ENCODE results near the gene RPS19. TPM values are rescaled to one million over a fixed set of nuclear protein-coding genes. Genes with fewer than 3 reads are reported as not detected.

RPS19 gene
- total RNA-seq, 6 donors from 2014 or later: 677 to 2,013 (median 1,382) TPM

- peak in 1 of 2 donors; percentile 82 for DNase-seq
- H3K36me3 ChIP-seq: no peaks in the 10 kb centered on the region
- no peak for ATAC-seq (ENCODE audit: low FRiP score in 2 of 2)
- H3K4me1 ChIP-seq: peaks cover 5 to 31% (median 20%) of the 10 kb centered on the region in 4 donors
- WGBS, 2 donors: 42 to 56% methylated on average over 26 of the region's 27 CpGs
- no peak overlapping the region for H3K4me3 ChIP-seq
- no peaks in the 10 kb centered on the region for H3K9me3 ChIP-seq
- H3K27ac ChIP-seq: no peak overlapping the region
- H3K27me3 ChIP-seq: peaks cover 0 to 41% (median 27%) of the 10 kb centered on the region in 4 donors
- no peak for TF ChIP-seq POLR2AphosphoS5 (IDR thresholded peaks at IDR 0.05)
- TF ChIP-seq POLR2A (IDR thresholded peaks at IDR 0.05): no peak
- no peak for TF ChIP-seq CTCF (IDR thresholded peaks at IDR 0.05)
- TF ChIP-seq EP300 (IDR thresholded peaks at IDR 0.05): no peak
Measured at GRCh38 chr19:41915776-41916414, 55.8 kb downstream of the RPS19 start.

DNA sequence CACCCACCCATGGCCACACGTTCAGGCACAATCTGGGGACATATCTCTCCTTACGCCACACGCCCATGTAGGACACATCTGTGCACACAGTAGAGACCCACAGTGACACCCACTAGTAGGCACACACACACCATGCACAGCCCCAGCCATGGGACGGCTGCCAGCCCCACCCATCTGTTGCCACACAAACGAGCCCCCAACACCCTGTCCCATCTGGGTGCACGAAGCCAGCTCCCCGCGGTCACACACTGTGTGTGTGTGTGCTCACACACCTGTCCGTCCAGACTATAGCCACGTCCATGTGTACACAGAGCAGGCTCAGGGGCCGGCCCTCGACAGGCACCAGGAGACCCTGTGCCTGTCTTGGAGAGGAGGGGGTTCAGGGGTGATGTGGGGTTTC, 57.6 kb downstream of the RPS19 start:
- peaks cover 0 to 46% (median 33%) of the 10 kb centered on the region in 4 donors for H3K27me3 ChIP-seq
- H3K4me1 ChIP-seq: peaks cover 5 to 28% (median 17%) of the 10 kb centered on the region in 4 donors
- ATAC-seq (ENCODE audit: low FRiP score in 2 of 2) (no peak), DNase-seq (peak in 1 of 2 donors; percentile 66)
- 45 to 59% methylated on average over 6 to 9 of the region's 12 CpGs for WGBS, 2 donors
- TF ChIP-seq CTCF (IDR thresholded peaks at IDR 0.05) (no peak), POLR2AphosphoS5 (IDR thresholded peaks at IDR 0.05) (no peak), EP300 (IDR thresholded peaks at IDR 0.05) (no peak)
- no peaks in the 10 kb centered on the region for H3K36me3 ChIP-seq
- no peak overlapping the region for H3K4me3 ChIP-seq
- no peak overlapping the region for H3K27ac ChIP-seq
- no peaks in the 10 kb centered on the region for H3K9me3 ChIP-seq

DNA sequence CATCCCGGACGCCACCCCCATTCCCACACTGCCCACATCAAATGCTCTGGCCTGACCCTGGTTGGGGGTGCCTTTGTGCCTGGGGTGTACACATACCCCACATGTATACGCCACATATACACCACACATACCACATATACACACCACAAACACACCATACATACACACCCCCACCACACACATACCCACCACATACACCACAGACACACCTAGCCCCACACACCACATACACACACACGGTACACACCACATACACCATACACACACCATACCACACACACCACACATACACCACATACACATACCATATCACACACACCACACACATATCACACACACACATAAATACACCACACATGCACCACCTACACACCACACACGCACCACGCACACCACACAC, 58.0 kb downstream of the RPS19 start:
- Histone ChIP-seq H3K4me3 (no peak overlapping the region), H3K27ac (no peak overlapping the region), H3K4me1 (peaks cover 5 to 24% (median 13%) of the 10 kb centered on the region in 4 donors), H3K27me3 (peaks cover 0 to 41% (median 31%) of the 10 kb centered on the region in 4 donors), H3K36me3 (no peaks in the 10 kb centered on the region), H3K9me3 (no peaks in the 10 kb centered on the region)
- no peak for ATAC-seq (ENCODE audit: low FRiP score in 2 of 2)
- TF ChIP-seq CTCF (IDR thresholded peaks at IDR 0.05) (no peak), POLR2A (IDR thresholded peaks at IDR 0.05) (no peak), POLR2AphosphoS5 (IDR thresholded peaks at IDR 0.05) (no peak), EP300 (IDR thresholded peaks at IDR 0.05) (no peak)
- WGBS, 2 donors: 71 to 88% methylated on average over 6 of the region's 6 CpGs
- no peak for DNase-seq

GRCh38 chr19:41918653-41919244, 58.7 kb downstream of the RPS19 start:
- H3K9me3 ChIP-seq: no peaks in the 10 kb centered on the region
- TF ChIP-seq EP300 (IDR thresholded peaks at IDR 0.05): no peak
- no peak for TF ChIP-seq CTCF (IDR thresholded peaks at IDR 0.05)
- TF ChIP-seq POLR2A (IDR thresholded peaks at IDR 0.05): no peak
- no peak for TF ChIP-seq POLR2AphosphoS5 (IDR thresholded peaks at IDR 0.05)
- no peak overlapping the region for H3K4me3 ChIP-seq
- no peak overlapping the region for H3K27ac ChIP-seq
- WGBS, 2 donors: 91 to 92% methylated on average over 5 of the region's 5 CpGs
- ATAC-seq (ENCODE audit: low FRiP score in 2 of 2) (no peak), DNase-seq (no peak)
- H3K4me1 ChIP-seq: peaks cover 5 to 17% (median 8%) of the 10 kb centered on the region in 4 donors
- H3K27me3 ChIP-seq: peaks cover 0 to 35% (median 26%) of the 10 kb centered on the region in 4 donors
- H3K36me3 ChIP-seq: no peaks in the 10 kb centered on the region

All from upper lobe of left lung (tissue), 6 donors.